Breast epithelium (tissue), 3 donors: Measurements from ENCODE around the gene ACER3.

Experiments
- POLR2A ChIP-seq: fragments of 450-650 bp; IDR thresholded peaks from one replicate; pipeline ENCODE4 v1.6.1; 2016; ENCODE audit warnings: antibody characterized with exemption, mild to moderate bottlenecking, moderate library complexity
- POLR2AphosphoS5 ChIP-seq, 3 donors: sonication (generic); formaldehyde crosslinking; IDR thresholded peaks; one replicate each; pipeline ENCODE4 v1.6.1; 2017; ENCODE audit warnings: antibody characterized with exemption in 3 of 3
- TF ChIP-seq, protein P1 (sequence below), 3 donors: fragments of 450-650 bp; IDR thresholded peaks; one replicate each; pipeline ENCODE4 v1.5.1; 2016 to 2017; ENCODE audit warnings: antibody characterized with exemption in 3 of 3, mild to moderate bottlenecking in 3 of 3, moderate library complexity in 3 of 3

- TF ChIP-seq, protein P1, sequence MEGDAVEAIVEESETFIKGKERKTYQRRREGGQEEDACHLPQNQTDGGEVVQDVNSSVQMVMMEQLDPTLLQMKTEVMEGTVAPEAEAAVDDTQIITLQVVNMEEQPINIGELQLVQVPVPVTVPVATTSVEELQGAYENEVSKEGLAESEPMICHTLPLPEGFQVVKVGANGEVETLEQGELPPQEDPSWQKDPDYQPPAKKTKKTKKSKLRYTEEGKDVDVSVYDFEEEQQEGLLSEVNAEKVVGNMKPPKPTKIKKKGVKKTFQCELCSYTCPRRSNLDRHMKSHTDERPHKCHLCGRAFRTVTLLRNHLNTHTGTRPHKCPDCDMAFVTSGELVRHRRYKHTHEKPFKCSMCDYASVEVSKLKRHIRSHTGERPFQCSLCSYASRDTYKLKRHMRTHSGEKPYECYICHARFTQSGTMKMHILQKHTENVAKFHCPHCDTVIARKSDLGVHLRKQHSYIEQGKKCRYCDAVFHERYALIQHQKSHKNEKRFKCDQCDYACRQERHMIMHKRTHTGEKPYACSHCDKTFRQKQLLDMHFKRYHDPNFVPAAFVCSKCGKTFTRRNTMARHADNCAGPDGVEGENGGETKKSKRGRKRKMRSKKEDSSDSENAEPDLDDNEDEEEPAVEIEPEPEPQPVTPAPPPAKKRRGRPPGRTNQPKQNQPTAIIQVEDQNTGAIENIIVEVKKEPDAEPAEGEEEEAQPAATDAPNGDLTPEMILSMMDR (IDR thresholded peaks at IDR 0.05) = no peak
- TF ChIP-seq POLR2A (no peak), POLR2AphosphoS5 (IDR thresholded peaks at IDR 0.05) (no peak)
Observed at GRCh38 chr11:76997512-76997911, 136.8 kb downstream of the ACER3 start.
